Measurements from ENCODE around the gene BNC2.

The BNC2 gene

GRCh38 chr9:16755467-16756160 lies 114.9 kb downstream of the BNC2 start:
- no peak for DNase-seq (ENCODE audit: low spot score)

GRCh38 chr9:16754662-16755061 lies 115.8 kb downstream of the BNC2 start:
- DNase-seq (ENCODE audit: low spot score), result no peak

GRCh38 chr9:16753256-16753655 lies 117.2 kb downstream of the BNC2 start:
- DNase-seq (ENCODE audit: low spot score), result no peak

GRCh38 chr9:16752601-16753000 lies 117.9 kb downstream of the BNC2 start:
- DNase-seq (ENCODE audit: low spot score), result no peak

GRCh38 chr9:16750553-16750952 lies 119.9 kb downstream of the BNC2 start:
- DNase-seq (ENCODE audit: low spot score), result no peak

GRCh38 chr9:16745359-16745758 lies 125.1 kb downstream of the BNC2 start:
- DNase-seq (ENCODE audit: low spot score), result no peak

- no peak for DNase-seq (ENCODE audit: low spot score)
These were observed 126.1 kb downstream of the BNC2 start for GRCh38 chr9:16744394-16744793.

GRCh38 chr9:16743375-16743774 lies 127.1 kb downstream of the BNC2 start:
- no peak for DNase-seq (ENCODE audit: low spot score)

GRCh38 chr9:16735001-16735400 lies 135.5 kb downstream of the BNC2 start:
- no peak for DNase-seq (ENCODE audit: low spot score)

GRCh38 chr9:16732546-16732945 lies 137.9 kb downstream of the BNC2 start:
- DNase-seq (ENCODE audit: low spot score), result no peak

- DNase-seq (ENCODE audit: low spot score), result no peak
These were observed 140.3 kb downstream of the BNC2 start for GRCh38 chr9:16730162-16730561.

- no peak for DNase-seq (ENCODE audit: low spot score)
These were observed 140.8 kb downstream of the BNC2 start for GRCh38 chr9:16729651-16730050.

- DNase-seq (ENCODE audit: low spot score), result no peak
These were observed 142.3 kb downstream of the BNC2 start for GRCh38 chr9:16728137-16728508.

- DNase-seq (ENCODE audit: low spot score), result no peak
These were observed 142.9 kb downstream of the BNC2 start for GRCh38 chr9:16727452-16728136.

- DNase-seq (ENCODE audit: low spot score), result no peak
These were observed 143.6 kb downstream of the BNC2 start for GRCh38 chr9:16726718-16727451.

- no peak for DNase-seq (ENCODE audit: low spot score)
These were observed 144.4 kb downstream of the BNC2 start for GRCh38 chr9:16726029-16726428.

GRCh38 chr9:16725066-16725465 lies 145.4 kb downstream of the BNC2 start:
- DNase-seq (ENCODE audit: low spot score), result no peak

GRCh38 chr9:16721972-16722371 lies 148.5 kb downstream of the BNC2 start:
- no peak for DNase-seq (ENCODE audit: low spot score)

GRCh38 chr9:16720386-16720785 lies 150.1 kb downstream of the BNC2 start:
- no peak for DNase-seq (ENCODE audit: low spot score)

GRCh38 chr9:16719921-16720320 lies 150.5 kb downstream of the BNC2 start:
- DNase-seq (ENCODE audit: low spot score), result no peak

GRCh38 chr9:16718952-16719351 lies 151.5 kb downstream of the BNC2 start:
- no peak for DNase-seq (ENCODE audit: low spot score)

GRCh38 chr9:16718296-16718695 lies 152.2 kb downstream of the BNC2 start:
- DNase-seq (ENCODE audit: low spot score), result no peak

- DNase-seq (ENCODE audit: low spot score), result no peak
These were observed 153.9 kb downstream of the BNC2 start for GRCh38 chr9:16716601-16717000.

Data from hematopoietic multipotent progenitor cell treated with erythropoietin and hydrocortisone succinate and interleukin-3 and kit ligand, for 17 days (in vitro differentiated cells).